Measurements from ENCODE around the gene LYPD6B. TPM values are rescaled to one million over a fixed set of nuclear protein-coding genes. Genes with fewer than 3 reads are reported as not detected.

Gene LYPD6B
- total RNA-seq, 1 experiment from 2014 or later = not detected

DNA sequence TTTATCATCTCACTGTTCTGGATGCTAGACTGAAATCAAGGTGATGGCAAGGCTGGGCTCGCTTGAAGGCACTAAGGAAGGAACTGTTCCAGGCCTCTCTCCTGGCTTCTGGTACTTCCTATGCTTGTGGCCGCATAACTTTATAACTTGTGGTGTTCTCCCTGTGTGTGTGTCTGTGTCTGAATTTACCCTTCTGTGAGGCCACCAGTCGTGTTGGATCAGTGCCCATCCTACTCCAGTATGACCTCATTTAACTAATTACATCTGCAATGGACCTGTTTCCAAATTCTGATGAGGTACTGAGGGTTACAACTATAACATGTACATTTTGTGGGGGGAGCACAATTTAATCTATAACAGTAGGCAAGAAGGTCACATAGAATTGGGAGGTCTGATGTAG, 41.6 kb downstream of the LYPD6B start:
- BruUV-seq (replicated peaks) = no TSS peak
- TF ChIP-seq EZH2 (IDR thresholded peaks at IDR 0.05; ENCODE audit: borderline replicate concordance, low read depth, low read length, poor library complexity, severe bottlenecking) = no peak
- TF ChIP-seq, protein P1, sequence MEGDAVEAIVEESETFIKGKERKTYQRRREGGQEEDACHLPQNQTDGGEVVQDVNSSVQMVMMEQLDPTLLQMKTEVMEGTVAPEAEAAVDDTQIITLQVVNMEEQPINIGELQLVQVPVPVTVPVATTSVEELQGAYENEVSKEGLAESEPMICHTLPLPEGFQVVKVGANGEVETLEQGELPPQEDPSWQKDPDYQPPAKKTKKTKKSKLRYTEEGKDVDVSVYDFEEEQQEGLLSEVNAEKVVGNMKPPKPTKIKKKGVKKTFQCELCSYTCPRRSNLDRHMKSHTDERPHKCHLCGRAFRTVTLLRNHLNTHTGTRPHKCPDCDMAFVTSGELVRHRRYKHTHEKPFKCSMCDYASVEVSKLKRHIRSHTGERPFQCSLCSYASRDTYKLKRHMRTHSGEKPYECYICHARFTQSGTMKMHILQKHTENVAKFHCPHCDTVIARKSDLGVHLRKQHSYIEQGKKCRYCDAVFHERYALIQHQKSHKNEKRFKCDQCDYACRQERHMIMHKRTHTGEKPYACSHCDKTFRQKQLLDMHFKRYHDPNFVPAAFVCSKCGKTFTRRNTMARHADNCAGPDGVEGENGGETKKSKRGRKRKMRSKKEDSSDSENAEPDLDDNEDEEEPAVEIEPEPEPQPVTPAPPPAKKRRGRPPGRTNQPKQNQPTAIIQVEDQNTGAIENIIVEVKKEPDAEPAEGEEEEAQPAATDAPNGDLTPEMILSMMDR (conservative IDR thresholded peaks at IDR 0.05; ENCODE audit: low read depth, low read length) = no peak
- intact Hi-C loops (cut with micrococcal nuclease; ENCODE audit: unreplicated experiment) = no loop called here
- H3K4me1 ChIP-seq (ENCODE audit: insufficient read depth, low read length, poor library complexity, severe bottlenecking) = no peaks in the 10 kb centered on the region
- H3K36me3 ChIP-seq (ENCODE audit: insufficient read depth, low read length, poor library complexity, severe bottlenecking) = no peaks in the 10 kb centered on the region
- no peak overlapping the region for H3K4me3 ChIP-seq (ENCODE audit: low read depth, low read length, poor library complexity, severe bottlenecking)
- CTCF ChIA-PET = no interaction called here
- no peak overlapping the region for H3K27ac ChIP-seq (ENCODE audit: low read depth, low read length, poor library complexity, severe bottlenecking)
- H3K9me3 ChIP-seq (ENCODE audit: low read depth, low read length, poor library complexity, severe bottlenecking) = no peaks in the 10 kb centered on the region
- H3K27me3 ChIP-seq (replicated peaks; ENCODE audit: insufficient read depth, low read depth, low read length, poor library complexity) = no peaks in the 10 kb centered on the region
- no peak for DNase-seq (ENCODE audit: low spot score)
- POLR2A ChIA-PET (ENCODE audit: low non-redundant PET) = no interaction called here

DNA sequence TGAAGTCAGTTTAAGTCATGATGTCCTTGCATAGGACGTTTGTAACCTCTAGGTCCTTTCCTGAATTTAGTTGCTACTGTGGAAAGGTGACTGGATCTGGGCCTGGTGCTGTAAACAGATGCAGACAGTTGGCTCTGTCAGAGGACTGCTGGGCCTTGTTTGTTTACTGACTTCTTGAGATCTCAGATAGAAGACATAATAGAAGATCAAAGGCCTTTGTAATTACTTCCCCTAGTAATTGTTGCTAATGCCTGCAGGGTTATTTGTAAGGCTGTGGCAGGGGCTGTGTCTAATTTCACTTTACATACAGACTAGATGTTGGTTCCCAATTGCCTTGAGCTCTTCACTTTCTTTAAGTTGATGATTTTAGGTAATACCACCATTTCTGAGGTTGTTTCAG, 42.5 kb downstream of the LYPD6B start:
- Histone ChIP-seq H3K27ac (ENCODE audit: low read depth, low read length, poor library complexity, severe bottlenecking) (no peak overlapping the region), H3K27me3 (replicated peaks; ENCODE audit: insufficient read depth, low read depth, low read length, poor library complexity) (no peaks in the 10 kb centered on the region), H3K4me1 (ENCODE audit: insufficient read depth, low read length, poor library complexity, severe bottlenecking) (no peaks in the 10 kb centered on the region), H3K36me3 (ENCODE audit: insufficient read depth, low read length, poor library complexity, severe bottlenecking) (no peaks in the 10 kb centered on the region), H3K4me3 (ENCODE audit: low read depth, low read length, poor library complexity, severe bottlenecking) (no peak overlapping the region), H3K9me3 (ENCODE audit: low read depth, low read length, poor library complexity, severe bottlenecking) (no peaks in the 10 kb centered on the region)
- no TSS peak for BruUV-seq (replicated peaks)
- POLR2A ChIA-PET (ENCODE audit: low non-redundant PET) = no interaction called here
- no peak for DNase-seq (ENCODE audit: low spot score)
- no peak for TF ChIP-seq EZH2 (IDR thresholded peaks at IDR 0.05; ENCODE audit: borderline replicate concordance, low read depth, low read length, poor library complexity, severe bottlenecking)
- TF ChIP-seq, protein P1 (conservative IDR thresholded peaks at IDR 0.05; ENCODE audit: low read depth, low read length) = no peak
- CTCF ChIA-PET = no interaction called here
- intact Hi-C loops (cut with micrococcal nuclease; ENCODE audit: unreplicated experiment) = no loop called here

DNA sequence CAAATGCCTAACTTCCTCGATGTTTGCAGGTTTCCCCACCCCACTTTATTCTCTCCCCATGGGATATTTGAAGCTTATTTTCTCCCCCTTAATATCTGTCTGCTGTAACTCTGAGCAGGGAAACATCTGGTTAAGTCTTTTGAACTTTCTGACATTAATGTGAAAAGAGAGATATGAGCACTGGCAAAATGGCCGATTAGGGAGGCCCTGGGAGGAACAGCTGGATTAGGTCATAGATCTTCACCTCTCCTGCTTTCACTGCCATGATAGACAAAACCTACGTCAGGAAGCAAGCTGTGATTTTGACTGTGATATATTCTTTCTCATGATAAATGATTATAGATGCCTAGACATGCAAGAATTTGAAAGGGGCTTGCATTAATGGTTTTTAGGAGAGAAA, 43.6 kb downstream of the LYPD6B start:
- Histone ChIP-seq H3K27me3 (replicated peaks; ENCODE audit: insufficient read depth, low read depth, low read length, poor library complexity) (no peaks in the 10 kb centered on the region), H3K9me3 (ENCODE audit: low read depth, low read length, poor library complexity, severe bottlenecking) (no peaks in the 10 kb centered on the region), H3K4me1 (ENCODE audit: insufficient read depth, low read length, poor library complexity, severe bottlenecking) (no peaks in the 10 kb centered on the region), H3K4me3 (ENCODE audit: low read depth, low read length, poor library complexity, severe bottlenecking) (no peak overlapping the region), H3K27ac (ENCODE audit: low read depth, low read length, poor library complexity, severe bottlenecking) (no peak overlapping the region), H3K36me3 (ENCODE audit: insufficient read depth, low read length, poor library complexity, severe bottlenecking) (no peaks in the 10 kb centered on the region)
- intact Hi-C loops (cut with micrococcal nuclease; ENCODE audit: unreplicated experiment) = no loop called here
- no peak for DNase-seq (ENCODE audit: low spot score)
- no TSS peak for BruUV-seq (replicated peaks)
- no peak for TF ChIP-seq EZH2 (IDR thresholded peaks at IDR 0.05; ENCODE audit: borderline replicate concordance, low read depth, low read length, poor library complexity, severe bottlenecking)
- TF ChIP-seq, protein P1 (conservative IDR thresholded peaks at IDR 0.05; ENCODE audit: low read depth, low read length) = no peak
- ChIA-PET POLR2A (ENCODE audit: low non-redundant PET) (no interaction called here), CTCF (interaction anchor here (0.7 kb wide), 1 partner anchor 68 kb away, joined by 3 read pairs; no protein-coding TSS in a partner anchor)

Data from A673 (cell line).